Lower leg skin (tissue), 4 donors: ENCODE measurements around the gene PTRH2. TPM values are rescaled to one million over a fixed set of nuclear protein-coding genes. Genes with fewer than 3 reads are reported as not detected.

Experiments used
- DNase-seq, 2 donors: peaks; one replicate each; pipeline ENCODE4 v3.0.0-alpha.2; 2019; ENCODE audit warnings: low spot score in 2 of 2
- H3K4me3 ChIP-seq: fragments of 200-600 bp; sonication (generic); 2 replicates; pipeline ENCODE4 v1.5.1; 2017; ENCODE audit warnings: mild to moderate bottlenecking, low read depth; ENCODE audit not compliant: poor library complexity, severe bottlenecking
- POLR2A ChIP-seq, 2 donors: fragments of 450-650 bp; IDR thresholded peaks; one replicate each; pipeline ENCODE4 v1.6.1; 2016 to 2017; ENCODE audit warnings: antibody characterized with exemption in 2 of 2, mild to moderate bottlenecking in 1 of 2, moderate library complexity in 1 of 2
- WGBS, 2 donors: methylation state at CpG; one replicate each; pipeline ENCODE4 v1.1.5; 2018; 5-methylcytosine and 5-hydroxymethylcytosine counted together
- intact Hi-C: fragments of 100-400 bp; cut with DNase I; formaldehyde crosslinking; loops from one replicate; pipeline ENCODE4 v1.15.0; 2023; ENCODE audit warnings: low total_unique reads
- total RNA-seq, 4 donors: library from RNA; depleted of rRNA; stranded (reverse); fragments of >200 nt; gene quantifications; one replicate each; pipeline ENCODE4 v1.1.0, GENCODE V29; 2016
- TF ChIP-seq, protein P1 (sequence below), 3 donors: fragments of 450-650 bp; IDR thresholded peaks; one replicate each; pipeline ENCODE4 v1.5.1; 2016; ENCODE audit warnings: antibody characterized with exemption in 3 of 3, mild to moderate bottlenecking in 3 of 3, moderate library complexity in 2 of 3

Gene PTRH2
- total RNA-seq, 4 donors from 2014 or later: 15.4 to 29.2 (median 18.7) TPM

DNA sequence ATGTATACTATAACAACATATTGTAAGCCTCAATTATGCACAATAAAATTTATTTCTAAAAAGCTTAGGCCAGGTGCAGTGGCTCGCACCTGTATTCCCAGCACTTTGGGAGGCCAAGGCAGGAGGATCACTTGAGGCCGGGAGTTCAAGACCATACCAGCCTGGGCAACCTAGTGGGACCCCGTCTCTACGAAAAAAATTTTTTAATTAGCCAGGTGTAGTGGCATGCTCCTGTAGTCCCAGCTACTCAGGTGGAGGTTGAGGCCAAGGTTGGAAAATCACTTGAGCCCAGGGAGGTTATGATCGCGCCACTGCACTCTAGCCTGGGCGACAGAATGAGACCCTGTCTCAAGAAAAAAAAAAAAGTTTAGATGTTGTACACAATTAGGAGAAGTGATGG, 45.7 kb upstream of the PTRH2 start:
- TF ChIP-seq, protein P1, sequence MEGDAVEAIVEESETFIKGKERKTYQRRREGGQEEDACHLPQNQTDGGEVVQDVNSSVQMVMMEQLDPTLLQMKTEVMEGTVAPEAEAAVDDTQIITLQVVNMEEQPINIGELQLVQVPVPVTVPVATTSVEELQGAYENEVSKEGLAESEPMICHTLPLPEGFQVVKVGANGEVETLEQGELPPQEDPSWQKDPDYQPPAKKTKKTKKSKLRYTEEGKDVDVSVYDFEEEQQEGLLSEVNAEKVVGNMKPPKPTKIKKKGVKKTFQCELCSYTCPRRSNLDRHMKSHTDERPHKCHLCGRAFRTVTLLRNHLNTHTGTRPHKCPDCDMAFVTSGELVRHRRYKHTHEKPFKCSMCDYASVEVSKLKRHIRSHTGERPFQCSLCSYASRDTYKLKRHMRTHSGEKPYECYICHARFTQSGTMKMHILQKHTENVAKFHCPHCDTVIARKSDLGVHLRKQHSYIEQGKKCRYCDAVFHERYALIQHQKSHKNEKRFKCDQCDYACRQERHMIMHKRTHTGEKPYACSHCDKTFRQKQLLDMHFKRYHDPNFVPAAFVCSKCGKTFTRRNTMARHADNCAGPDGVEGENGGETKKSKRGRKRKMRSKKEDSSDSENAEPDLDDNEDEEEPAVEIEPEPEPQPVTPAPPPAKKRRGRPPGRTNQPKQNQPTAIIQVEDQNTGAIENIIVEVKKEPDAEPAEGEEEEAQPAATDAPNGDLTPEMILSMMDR (IDR thresholded peaks at IDR 0.05): no peak
- no peak for TF ChIP-seq POLR2A (IDR thresholded peaks at IDR 0.05)
- WGBS, 2 donors: 75 to 93% methylated on average over 7 of the region's 7 CpGs
- H3K4me3 ChIP-seq: no peak overlapping the region
- no peak for DNase-seq
- intact Hi-C loops: no loop called here

DNA sequence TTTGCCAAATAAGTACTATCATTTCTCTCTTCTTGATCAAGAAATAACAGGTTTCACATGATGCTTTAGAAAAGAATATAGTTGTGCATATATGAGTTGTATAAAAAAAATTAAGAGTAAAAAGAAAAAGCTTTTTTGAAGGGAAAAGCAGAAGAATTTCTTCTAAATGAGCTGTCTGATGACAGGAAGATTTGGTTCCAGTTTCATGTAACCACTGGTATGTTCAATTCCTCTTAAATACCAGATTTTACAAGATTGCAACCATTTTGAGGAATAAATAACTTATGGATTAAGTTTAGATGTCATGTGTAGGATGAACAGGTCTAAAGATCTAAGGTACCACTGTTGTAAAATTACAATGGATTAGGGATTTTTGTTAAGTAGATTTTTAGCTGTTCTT, 45.2 kb upstream of the PTRH2 start:
- no peak for DNase-seq
- intact Hi-C loops: no loop called here

DNA sequence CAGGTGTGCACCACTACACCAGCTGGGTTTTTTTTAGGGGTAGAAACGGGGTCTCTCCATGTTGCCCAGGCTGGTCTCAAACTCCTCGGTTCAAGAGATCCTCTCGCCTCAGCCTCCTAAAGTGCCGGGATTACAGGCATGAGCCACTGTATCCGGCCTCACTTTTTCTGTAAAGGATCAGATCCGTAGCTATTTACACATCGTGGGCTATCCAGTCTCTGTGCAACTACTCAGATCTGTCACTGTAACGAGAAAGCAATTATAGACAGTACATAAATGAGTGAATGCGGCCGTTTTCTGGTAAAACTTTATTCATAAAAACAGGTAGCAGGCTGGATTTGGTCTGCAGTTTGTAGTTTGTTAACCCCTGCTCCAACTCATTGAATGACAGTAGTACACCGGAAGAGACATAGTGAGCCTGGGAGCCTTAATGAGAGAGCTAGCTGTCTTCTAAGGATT, 44.8 kb upstream of the PTRH2 start:
- intact Hi-C loops: no loop called here
- no peak for DNase-seq
- no peak for TF ChIP-seq POLR2A (IDR thresholded peaks at IDR 0.05)
- TF ChIP-seq, protein P1 (IDR thresholded peaks at IDR 0.05): no peak
- 89 to 90% methylated on average over 11 of the region's 11 CpGs for WGBS, 2 donors
- no peak overlapping the region for H3K4me3 ChIP-seq

More for the DNA sequence above, 45.2 kb upstream of the PTRH2 start:
- H3K4me3 ChIP-seq: no peak overlapping the region
- TF ChIP-seq, protein P1 (IDR thresholded peaks at IDR 0.05): no peak
- TF ChIP-seq POLR2A (IDR thresholded peaks at IDR 0.05): no peak

DNA sequence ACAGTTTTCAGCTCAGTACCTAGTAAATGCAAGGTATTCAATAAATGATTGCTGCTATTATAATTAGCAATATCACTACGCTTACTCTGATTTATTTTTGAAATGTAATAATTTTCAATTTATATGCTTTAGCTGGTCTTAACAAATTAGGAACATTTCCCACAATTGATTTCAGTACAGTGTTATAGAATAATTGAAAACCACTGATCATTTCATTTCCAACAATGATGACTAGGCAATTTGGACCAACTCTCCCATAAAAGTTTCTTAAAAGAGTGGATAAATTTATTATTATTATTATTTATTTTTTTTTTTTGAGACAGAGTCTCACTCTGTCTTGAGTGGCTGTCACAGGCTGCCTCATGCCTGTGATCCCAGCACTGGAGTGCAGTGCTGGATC, 41.4 kb upstream of the PTRH2 start:
- no peak for TF ChIP-seq POLR2A (IDR thresholded peaks at IDR 0.05)
- TF ChIP-seq, protein P1 (IDR thresholded peaks at IDR 0.05): no peak
- no peak for DNase-seq
- H3K4me3 ChIP-seq: no peak overlapping the region
- intact Hi-C loops: no loop called here
- WGBS, 2 donors: 93 to 98% methylated on average over 1 of the region's 1 CpG

DNA sequence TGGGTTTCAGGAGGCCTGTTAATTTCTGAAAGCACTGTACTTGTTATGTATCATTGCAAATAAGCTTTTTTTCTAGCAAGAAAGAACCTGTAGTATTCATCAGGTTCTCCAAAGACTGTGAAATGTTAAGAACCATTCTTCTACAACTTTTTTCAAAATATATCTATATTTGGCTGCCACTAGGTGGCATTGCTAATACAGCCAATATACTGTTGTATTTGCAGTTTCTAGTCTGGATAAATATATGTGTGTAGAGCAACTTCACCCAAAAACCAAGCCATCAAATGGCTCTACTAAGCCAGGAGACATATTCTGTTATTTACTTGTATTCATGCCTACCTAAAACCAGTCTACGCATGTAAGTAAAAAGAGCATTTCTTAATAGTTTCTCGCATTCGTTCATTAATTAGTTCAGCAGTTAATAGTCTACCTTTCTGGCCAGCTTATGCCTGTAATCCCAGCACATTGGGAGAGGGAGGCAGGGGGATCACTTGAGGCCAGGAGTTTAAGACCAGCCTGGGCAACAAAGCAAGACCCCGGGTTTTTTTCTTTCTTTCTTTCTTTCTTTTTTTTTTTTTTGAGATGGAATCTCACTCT, 39.7 kb upstream of the PTRH2 start:
- intact Hi-C loops: no loop called here
- no peak overlapping the region for H3K4me3 ChIP-seq
- DNase-seq: no peak
- TF ChIP-seq, protein P1 (IDR thresholded peaks at IDR 0.05): peak in 1 of 3 donors; percentile 15
- no peak for TF ChIP-seq POLR2A (IDR thresholded peaks at IDR 0.05)
- WGBS, 2 donors: 84 to 88% methylated on average over 4 of the region's 4 CpGs

DNA sequence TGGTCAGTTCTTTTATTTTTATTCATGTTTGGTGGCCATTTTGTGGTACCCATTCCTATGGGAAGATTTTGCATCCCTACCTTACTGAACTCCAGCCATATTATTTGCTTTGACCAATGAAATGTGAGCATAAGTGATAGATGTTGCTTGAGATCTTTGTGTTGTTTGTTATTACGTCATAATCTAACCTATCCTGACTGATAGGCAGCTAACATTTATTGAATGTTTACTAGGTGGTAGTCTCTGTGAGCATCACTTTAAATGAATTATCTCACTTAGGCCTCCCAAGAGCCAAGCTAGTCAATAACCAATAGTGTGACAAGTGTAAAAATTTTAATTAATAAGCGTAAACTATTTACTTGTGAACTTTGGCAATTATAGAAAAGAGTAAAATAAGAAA, 37.8 kb upstream of the PTRH2 start:
- no peak for DNase-seq
- no peak overlapping the region for H3K4me3 ChIP-seq
- TF ChIP-seq POLR2A (IDR thresholded peaks at IDR 0.05): no peak
- TF ChIP-seq, protein P1 (IDR thresholded peaks at IDR 0.05): no peak
- 97 to 98% methylated on average over 2 of the region's 2 CpGs for WGBS, 2 donors
- intact Hi-C loops: no loop called here
